Peyer's patch (tissue), 4 donors: Measurements from ENCODE around the gene FRMD8. TPM values are rescaled to one million over a fixed set of nuclear protein-coding genes. Genes with fewer than 3 reads are reported as not detected.

Source experiments
- DNase-seq, 3 donors: peaks; one replicate each; pipeline ENCODE4 v3.0.0-alpha.2; 2017 to 2019
- H3K27ac ChIP-seq, 4 donors: fragments of 200-600 bp; sonication (generic); one replicate each; pipeline ENCODE4 v1.5.1; 2016 to 2019
- H3K27me3 ChIP-seq, 2 donors: fragments of 200-600 bp; sonication (generic); one replicate each; pipeline ENCODE4 v1.5.1; 2019
- H3K36me3 ChIP-seq, 3 donors: fragments of 200-600 bp; sonication (generic); one replicate each; pipeline ENCODE4 v1.5.1; 2016 to 2019
- H3K4me1 ChIP-seq, 4 donors: fragments of 200-600 bp; sonication (generic); one replicate each; pipeline ENCODE4 v1.5.1; 2016 to 2019
- H3K4me3 ChIP-seq, 4 donors: fragments of 200-600 bp; sonication (generic); 1 replicate in 3 of 4; 2 replicates in 1 of 4; pipeline ENCODE4 v1.5.1; 2016 to 2019; ENCODE audit warnings: mild to moderate bottlenecking in 1 of 4
- H3K9me3 ChIP-seq, 4 donors: fragments of 200-600 bp; sonication (generic); one replicate each; pipeline ENCODE4 v1.5.1; 2016 to 2019; ENCODE audit warnings: mild to moderate bottlenecking in 1 of 4
- CTCF ChIP-seq, 6 experiments: fragments of 450-650 bp in 4 of 6; fragments of 200-600 bp in 2 of 6; sonication (generic) in 1 of 6; IDR thresholded peaks; one replicate each; pipeline ENCODE4 v1.5.1; 2017 to 2019; ENCODE audit warnings: antibody characterized with exemption in 6 of 6, mild to moderate bottlenecking in 3 of 6, moderate library complexity in 1 of 6
- POLR2A ChIP-seq, 2 donors: fragments of 450-650 bp; IDR thresholded peaks; one replicate each; pipeline ENCODE4 v1.5.1; 2017; ENCODE audit warnings: antibody characterized with exemption in 2 of 2, mild to moderate bottlenecking in 2 of 2, moderate library complexity in 2 of 2
- total RNA-seq, 4 donors: library from RNA; depleted of rRNA; stranded (reverse); fragments of >200 nt; gene quantifications; one replicate each; pipeline ENCODE4 v1.1.0, GENCODE V29; 2016

Gene FRMD8
- total RNA-seq, 4 donors from 2014 or later, result 51.2 to 115 (median 102) TPM

DNA sequence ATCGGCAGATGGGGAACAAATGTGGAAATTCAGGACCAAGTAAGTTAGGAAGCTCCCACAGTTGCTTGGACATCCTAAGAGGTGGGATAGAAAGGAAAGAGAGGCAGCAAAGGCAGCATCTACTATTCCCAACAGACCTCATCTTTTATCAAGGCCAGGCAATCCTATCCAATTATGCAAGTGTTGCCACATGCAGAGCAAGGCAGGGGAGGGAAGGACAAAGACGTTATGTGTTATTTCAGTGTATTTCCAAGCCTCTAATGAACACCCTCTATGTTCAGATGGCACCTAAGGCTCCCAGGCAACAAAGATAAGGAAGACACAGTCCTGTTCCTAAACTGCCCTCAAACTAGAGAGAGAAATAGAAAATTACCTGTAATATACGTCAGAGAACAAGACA, 22.7 kb upstream of the FRMD8 start:
- Histone ChIP-seq H3K4me3 (no peak overlapping the region), H3K27ac (no peak overlapping the region), H3K9me3 (no peaks in the 10 kb centered on the region), H3K27me3 (no peaks in the 10 kb centered on the region), H3K4me1 (peaks cover 0 to 4% (median 4%) of the 10 kb centered on the region in 4 donors), H3K36me3 (no peaks in the 10 kb centered on the region)
- TF ChIP-seq CTCF (IDR thresholded peaks at IDR 0.05) (no peak), POLR2A (IDR thresholded peaks at IDR 0.05) (no peak)
- DNase-seq, result no peak

DNA sequence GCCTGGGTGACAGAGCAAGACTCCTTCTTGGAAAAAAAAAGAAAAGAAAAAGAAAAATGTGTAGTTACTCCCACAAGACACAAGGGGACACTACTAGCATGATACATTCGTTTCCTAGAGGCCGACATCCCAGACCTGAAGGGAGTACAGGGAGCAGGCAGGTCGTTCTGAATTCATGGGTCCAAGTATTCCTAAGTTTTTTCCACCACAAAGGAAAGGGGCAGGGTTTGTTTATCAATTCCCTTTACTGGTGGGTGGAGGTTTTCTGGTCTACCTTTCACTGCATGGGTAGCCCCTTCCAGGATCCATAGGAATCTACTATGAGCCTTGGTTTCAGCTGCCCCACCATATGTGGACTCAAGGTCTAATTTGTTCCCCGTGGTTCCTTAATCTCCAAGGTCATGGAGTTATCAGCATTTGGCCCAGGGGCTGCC, 20.1 kb upstream of the FRMD8 start:
- DNase-seq, result peak in 1 of 3 donors; percentile 70
- TF ChIP-seq CTCF (IDR thresholded peaks at IDR 0.05) (peak; percentile 61 to 99 (median 88)), POLR2A (IDR thresholded peaks at IDR 0.05) (peak in 1 of 2 donors; percentile 26)
- Histone ChIP-seq H3K27ac (peak overlapping the region in 3 of 4 donors; percentile 40 to 79 (median 64)), H3K4me3 (no peak overlapping the region), H3K9me3 (no peaks in the 10 kb centered on the region), H3K27me3 (no peaks in the 10 kb centered on the region), H3K4me1 (peaks cover 0 to 5% (median 4%) of the 10 kb centered on the region in 4 donors), H3K36me3 (no peaks in the 10 kb centered on the region)

DNA sequence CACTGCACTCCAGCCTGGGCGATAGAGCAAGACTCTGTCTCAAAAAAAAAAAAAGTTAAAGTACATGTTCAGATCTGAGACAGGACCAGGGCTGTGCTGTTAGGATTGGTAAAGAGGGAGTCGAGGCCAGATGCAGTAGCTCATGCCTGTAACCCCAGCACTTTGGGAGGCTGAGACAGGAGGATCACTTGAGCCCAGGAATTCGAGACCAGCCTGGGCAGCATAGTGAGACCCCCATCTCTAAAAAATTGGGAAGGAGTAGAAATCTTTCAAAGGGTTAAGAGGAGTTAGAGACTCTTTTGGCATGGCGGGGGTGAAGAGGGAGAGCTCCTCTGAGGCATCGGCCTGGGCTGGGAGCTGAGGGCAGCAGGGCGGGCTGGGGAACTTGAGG, 15.8 kb upstream of the FRMD8 start:
- Histone ChIP-seq H3K36me3 (no peaks in the 10 kb centered on the region), H3K27ac (peak overlapping the region in 1 of 4 donors; percentile 7), H3K4me3 (no peak overlapping the region), H3K4me1 (peaks cover 0 to 5% (median 0%) of the 10 kb centered on the region in 4 donors), H3K27me3 (no peaks in the 10 kb centered on the region), H3K9me3 (no peaks in the 10 kb centered on the region)
- no peak for TF ChIP-seq POLR2A (IDR thresholded peaks at IDR 0.05)
- no peak for TF ChIP-seq CTCF (IDR thresholded peaks at IDR 0.05)
- DNase-seq, result no peak

- Histone ChIP-seq H3K4me1 (peaks cover 0 to 17% (median 6%) of the 10 kb centered on the region in 4 donors), H3K36me3 (peaks cover 0 to 3% (median 0%) of the 10 kb centered on the region in 3 donors), H3K4me3 (no peak overlapping the region), H3K27me3 (no peaks in the 10 kb centered on the region), H3K27ac (peak overlapping the region in 3 of 4 donors; percentile 19 to 74 (median 69)), H3K9me3 (no peaks in the 10 kb centered on the region)
- no peak for DNase-seq
- no peak for TF ChIP-seq CTCF (IDR thresholded peaks at IDR 0.05)
- no peak for TF ChIP-seq POLR2A (IDR thresholded peaks at IDR 0.05)
These were observed 12.4 kb upstream of the FRMD8 start for GRCh38 chr11:65373839-65374580.

GRCh38 chr11:65375012-65375411, 11.4 kb upstream of the FRMD8 start:
- H3K9me3 ChIP-seq, result no peaks in the 10 kb centered on the region
- peak in 2 of 3 donors; percentile 78 to 87 for DNase-seq
- H3K27ac ChIP-seq, result peak overlapping the region in 3 of 4 donors; percentile 53 to 87 (median 69)
- H3K36me3 ChIP-seq, result peaks cover 0 to 3% (median 0%) of the 10 kb centered on the region in 3 donors
- H3K27me3 ChIP-seq, result no peaks in the 10 kb centered on the region
- peaks cover 0 to 27% (median 8%) of the 10 kb centered on the region in 4 donors for H3K4me1 ChIP-seq
- no peak for TF ChIP-seq POLR2A (IDR thresholded peaks at IDR 0.05)
- no peak for TF ChIP-seq CTCF (IDR thresholded peaks at IDR 0.05)
- H3K4me3 ChIP-seq, result no peak overlapping the region
